ENCODE results near the gene EFNA1.

The EFNA1 gene

GRCh38 chr1:155081472-155082300 is 46.0 kb upstream of the EFNA1 start:
- DNase-seq (ENCODE audit: low read depth) = no peak
- no peak overlapping the region for H3K4me3 ChIP-seq (ENCODE audit: low read depth, low read length)
- no peak for TF ChIP-seq CTCF (IDR thresholded peaks at IDR 0.05; ENCODE audit: low read depth, low read length, missing control alignments)

- no peak for TF ChIP-seq CTCF (IDR thresholded peaks at IDR 0.05; ENCODE audit: low read depth, low read length, missing control alignments)
- H3K4me3 ChIP-seq (ENCODE audit: low read depth, low read length) = no peak overlapping the region
- DNase-seq (ENCODE audit: low read depth) = no peak
Observed at GRCh38 chr1:155082301-155083051, 45.2 kb upstream of the EFNA1 start.

- no peak for DNase-seq (ENCODE audit: low read depth)
- no peak overlapping the region for H3K4me3 ChIP-seq (ENCODE audit: low read depth, low read length)
- no peak for TF ChIP-seq CTCF (IDR thresholded peaks at IDR 0.05; ENCODE audit: low read depth, low read length, missing control alignments)
Observed at GRCh38 chr1:155083052-155083541, 44.6 kb upstream of the EFNA1 start.

- TF ChIP-seq CTCF (IDR thresholded peaks at IDR 0.05; ENCODE audit: low read depth, low read length, missing control alignments) = peak; percentile 20
- DNase-seq (ENCODE audit: low read depth) = no peak
- H3K4me3 ChIP-seq (ENCODE audit: low read depth, low read length) = peak overlapping the region; percentile 60
Observed at GRCh38 chr1:155083865-155084721, 43.6 kb upstream of the EFNA1 start.

- DNase-seq (ENCODE audit: low read depth) = peak; percentile 60
- peak overlapping the region; percentile 60 for H3K4me3 ChIP-seq (ENCODE audit: low read depth, low read length)
- TF ChIP-seq CTCF (IDR thresholded peaks at IDR 0.05; ENCODE audit: low read depth, low read length, missing control alignments) = peak; percentile 81
Observed at GRCh38 chr1:155084722-155085503, 42.8 kb upstream of the EFNA1 start.

Measured in GM12864 (cell line).